ES-I3 (cell line): ENCODE results near the gene TCEAL4.
A peak's percentile ranks its signal among the peaks of the same experiment; 100 is the strongest.

Experiments
- H3K36me3 ChIP-seq: 2 replicates; pipeline ENCODE4 v1.6.1; 2013; ENCODE audit warnings: mild to moderate bottlenecking, low read length, control low read depth, moderate library complexity; ENCODE audit not compliant: insufficient read depth
- H3K4me1 ChIP-seq: 2 replicates; pipeline ENCODE4 v1.6.1; 2013; ENCODE audit warnings: mild to moderate bottlenecking, control low read depth, low read length; ENCODE audit not compliant: insufficient read depth
- H3K9ac ChIP-seq: 2 replicates; pipeline ENCODE4 v1.6.1; 2013; ENCODE audit warnings: low read depth, mild to moderate bottlenecking, low read length, moderate library complexity
- H3K9me3 ChIP-seq: 2 replicates; pipeline ENCODE4 v1.6.1; 2013; ENCODE audit warnings: mild to moderate bottlenecking, low read length, moderate library complexity; ENCODE audit not compliant: control insufficient read depth, insufficient read depth

Gene TCEAL4

DNA sequence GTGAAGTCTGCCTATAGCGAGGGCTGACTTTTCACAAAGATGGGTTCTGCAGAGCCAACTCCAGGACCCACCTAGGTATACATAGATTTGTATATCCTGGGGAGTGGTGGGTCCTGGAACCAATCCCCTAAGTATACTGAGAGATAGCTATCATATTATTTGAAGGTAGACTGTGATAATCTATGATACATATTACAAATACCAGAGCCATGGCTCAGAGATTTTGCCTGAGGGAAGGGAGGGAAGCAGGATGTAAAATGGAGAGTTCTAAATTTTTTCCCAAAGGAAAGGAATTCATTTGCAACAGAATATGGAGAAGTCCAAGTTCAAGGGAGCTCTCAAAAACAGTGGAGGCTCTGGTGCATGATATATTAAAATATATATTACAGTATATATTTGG is 29.7 kb downstream of the TCEAL4 start:
- H3K9me3 ChIP-seq, result no peaks in the 10 kb centered on the region
- peaks cover 24% of the 10 kb centered on the region for H3K4me1 ChIP-seq
- H3K9ac ChIP-seq, result no peak overlapping the region
- peaks cover 5% of the 10 kb centered on the region; the same call in 1 of the 2 replicates for H3K36me3 ChIP-seq

DNA sequence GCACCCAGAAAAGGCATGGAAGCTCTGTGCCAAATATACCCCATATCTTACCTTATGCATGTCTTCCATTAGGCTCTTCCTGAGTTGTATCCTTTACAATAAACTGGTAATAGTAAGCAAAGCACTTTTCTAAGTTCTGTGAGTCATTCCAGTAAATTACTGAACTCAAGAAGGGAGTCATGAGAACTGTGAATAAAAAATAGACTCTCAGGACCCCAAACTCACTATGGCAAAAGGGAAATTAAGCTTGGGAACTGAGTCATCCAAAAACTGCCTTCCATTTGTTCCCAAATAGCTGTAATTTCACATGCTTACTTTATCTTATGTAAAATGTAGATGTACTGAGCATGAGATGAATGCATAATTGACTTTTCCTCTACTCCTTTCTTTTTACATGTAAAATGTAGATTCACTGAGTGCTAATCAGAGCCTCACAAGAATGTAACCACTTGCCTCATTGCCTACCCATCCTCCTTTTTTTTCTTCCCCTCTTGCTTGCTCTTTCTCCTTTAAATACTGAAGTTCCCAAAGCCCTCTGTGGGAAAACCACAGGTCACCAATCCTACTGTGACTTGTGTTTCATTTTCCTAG is 30.6 kb downstream of the TCEAL4 start:
- peaks cover 24% of the 10 kb centered on the region for H3K4me1 ChIP-seq
- H3K36me3 ChIP-seq, result no peaks in the 10 kb centered on the region
- no peak overlapping the region for H3K9ac ChIP-seq
- no peaks in the 10 kb centered on the region for H3K9me3 ChIP-seq

DNA sequence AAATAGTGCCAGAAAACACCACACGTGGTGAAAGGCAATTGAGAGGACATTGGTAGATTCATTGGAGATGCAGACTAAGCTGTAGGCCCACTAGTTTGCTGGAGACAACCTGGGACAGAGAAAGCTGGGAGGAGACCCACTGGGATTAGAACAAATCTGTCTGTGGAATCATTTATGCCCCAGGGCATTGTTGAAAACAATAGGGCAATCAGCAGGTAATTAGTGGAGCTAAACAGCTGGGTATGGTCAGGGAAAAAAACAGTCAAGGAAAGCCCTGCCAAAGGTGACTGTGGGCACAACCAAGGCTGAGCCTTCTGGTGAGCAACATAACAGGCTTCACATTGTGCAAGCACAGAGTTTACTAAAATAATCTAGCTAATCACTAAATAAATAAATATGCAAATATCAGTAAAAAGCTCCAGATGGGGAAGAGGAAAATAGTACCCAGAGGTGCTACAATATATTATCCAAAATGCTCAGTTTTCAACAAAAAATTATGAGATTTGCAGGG is 31.4 kb downstream of the TCEAL4 start:
- Histone ChIP-seq H3K4me1 (peaks cover 24% of the 10 kb centered on the region), H3K9me3 (no peaks in the 10 kb centered on the region), H3K9ac (no peak overlapping the region), H3K36me3 (no peaks in the 10 kb centered on the region)

DNA sequence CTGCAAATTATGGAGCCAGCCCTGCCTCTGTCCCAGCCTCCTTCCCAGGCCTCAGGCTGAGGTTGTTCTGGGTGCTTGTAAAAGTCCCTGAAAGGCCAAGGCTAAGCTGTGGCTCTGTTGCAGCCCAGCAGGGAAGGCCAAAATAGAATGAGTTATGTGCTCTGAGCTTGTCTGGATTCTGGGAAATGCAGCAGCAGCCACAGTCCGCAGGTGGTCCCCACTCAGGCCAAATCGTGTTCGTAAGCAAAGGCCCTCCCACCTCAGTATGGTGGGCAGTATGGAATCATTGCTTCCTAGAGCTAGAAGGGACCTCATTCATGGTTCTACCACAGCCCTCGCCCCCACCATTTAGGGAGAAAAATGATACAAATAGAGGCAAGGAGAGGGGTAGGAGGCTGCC is 38.8 kb downstream of the TCEAL4 start:
- Histone ChIP-seq H3K9ac (no peak overlapping the region), H3K36me3 (no peaks in the 10 kb centered on the region), H3K4me1 (peaks cover 18% of the 10 kb centered on the region), H3K9me3 (no peaks in the 10 kb centered on the region)

DNA sequence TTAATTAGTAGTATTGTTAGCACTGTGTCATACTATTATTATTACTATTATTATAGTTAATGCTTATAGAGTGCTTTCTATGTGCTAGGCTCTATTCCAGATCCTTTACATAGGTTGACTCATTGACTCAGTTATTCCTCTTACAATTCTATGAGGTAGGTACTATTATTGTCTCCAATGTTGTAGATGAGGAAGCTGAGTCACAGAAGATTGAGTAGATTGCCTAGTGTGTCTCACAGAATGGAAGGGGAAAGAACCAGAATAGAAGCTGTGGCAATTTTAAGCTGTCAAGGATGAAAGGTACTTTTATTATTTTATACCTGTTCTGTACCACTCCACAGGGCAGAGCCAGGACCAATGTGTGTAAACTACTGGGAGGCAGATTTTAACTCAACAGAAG is 41.5 kb downstream of the TCEAL4 start:
- Histone ChIP-seq H3K36me3 (no peaks in the 10 kb centered on the region), H3K9me3 (no peaks in the 10 kb centered on the region), H3K9ac (no peak overlapping the region), H3K4me1 (peaks cover 18% of the 10 kb centered on the region)

DNA sequence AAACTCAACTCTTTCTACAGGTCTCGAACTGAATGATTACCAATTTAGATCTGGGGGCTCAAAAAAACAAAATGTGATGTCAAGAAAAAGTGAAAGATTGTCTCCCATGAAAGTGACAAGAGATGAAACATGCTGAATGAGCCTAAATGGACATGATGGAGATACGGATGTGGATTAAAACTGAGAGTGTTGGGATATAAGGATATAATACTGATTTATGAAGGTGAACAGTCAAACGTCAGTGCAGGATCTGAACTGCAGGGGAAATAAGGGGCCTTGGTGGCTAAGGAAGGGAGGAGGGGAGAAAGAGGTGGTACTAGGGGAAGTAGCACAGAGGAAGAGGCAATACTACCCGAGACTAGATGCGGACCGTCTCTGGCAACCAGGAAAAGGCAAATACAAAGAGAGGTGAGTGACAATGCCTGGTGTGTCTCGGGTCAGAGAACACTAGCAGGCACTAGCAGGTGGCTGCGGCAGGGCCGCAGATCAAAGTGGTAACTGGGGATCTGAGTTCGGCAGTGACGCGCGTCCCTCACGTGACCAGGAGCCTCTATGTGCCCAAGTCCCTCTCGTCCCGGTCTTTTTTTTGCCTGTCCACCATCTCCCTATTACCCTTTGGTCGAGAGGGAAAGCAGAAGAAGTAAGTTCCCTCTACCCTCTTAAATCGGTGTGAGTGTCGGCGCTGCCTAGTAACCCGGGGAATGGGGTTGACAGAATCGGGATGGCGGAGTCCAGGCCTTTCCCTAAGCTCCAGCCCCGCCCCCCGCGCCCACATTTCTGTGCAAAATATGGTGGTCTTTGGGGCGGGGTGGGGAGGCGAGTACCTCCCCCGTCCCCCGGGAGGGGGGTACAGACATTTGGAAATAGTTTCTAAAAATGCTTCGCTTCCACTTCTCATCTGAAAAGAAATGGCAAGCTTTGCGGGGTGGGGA is 43.3 kb downstream of the TCEAL4 start, which contains the start of gene TCEAL1:
Gene TCEAL1 (plus strand): TSS at position 590 of the 932 bp plus-strand sequence. CDS start 942 bp downstream, outside the sequence.
- Histone ChIP-seq H3K4me1 (peaks cover 18% of the 10 kb centered on the region), H3K9ac (peak within 1 kb of the TSS; percentile 95), H3K36me3 (no peaks in the 10 kb centered on the region), H3K9me3 (no peaks in the 10 kb centered on the region)

DNA sequence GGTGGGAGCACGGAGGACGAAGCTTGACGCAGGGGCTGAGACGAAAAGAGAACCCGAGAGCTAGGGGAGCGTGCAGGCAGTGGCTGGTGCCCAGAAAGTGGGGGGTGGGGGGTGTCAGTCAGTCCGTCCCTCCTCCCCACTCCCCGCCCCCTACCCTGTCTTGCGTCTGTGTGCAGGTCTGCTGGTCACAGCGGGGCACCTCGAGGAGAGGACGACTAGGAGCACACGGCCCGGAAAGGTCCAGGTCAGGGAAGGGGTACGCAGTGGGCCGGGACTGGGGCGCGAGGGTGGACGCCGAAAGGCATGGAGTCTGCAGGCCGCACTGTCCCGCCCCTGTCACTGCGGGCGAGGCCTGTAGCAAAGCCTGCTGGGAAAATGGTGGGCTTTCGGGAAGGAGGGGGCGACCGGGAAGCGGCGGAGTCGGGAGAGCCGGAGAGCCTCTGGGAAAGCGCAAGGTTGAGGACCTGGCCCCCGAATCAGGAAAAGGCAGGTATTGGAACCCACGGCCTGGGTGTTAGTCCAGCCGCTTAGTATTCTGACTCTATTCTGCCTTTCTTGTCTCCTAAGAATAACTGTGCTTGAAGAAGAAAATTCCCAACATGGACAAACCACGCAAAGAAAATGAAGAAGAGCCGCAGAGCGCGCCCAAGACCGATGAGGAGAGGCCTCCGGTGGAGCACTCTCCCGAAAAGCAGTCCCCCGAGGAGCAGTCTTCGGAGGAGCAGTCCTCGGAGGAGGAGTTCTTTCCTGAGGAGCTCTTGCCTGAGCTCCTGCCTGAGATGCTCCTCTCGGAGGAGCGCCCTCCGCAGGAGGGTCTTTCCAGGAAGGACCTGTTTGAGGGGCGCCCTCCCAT is 44.2 kb downstream of the TCEAL4 start:
- peak overlapping the region; percentile 95 for H3K9ac ChIP-seq
- H3K9me3 ChIP-seq, result no peaks in the 10 kb centered on the region

DNA sequence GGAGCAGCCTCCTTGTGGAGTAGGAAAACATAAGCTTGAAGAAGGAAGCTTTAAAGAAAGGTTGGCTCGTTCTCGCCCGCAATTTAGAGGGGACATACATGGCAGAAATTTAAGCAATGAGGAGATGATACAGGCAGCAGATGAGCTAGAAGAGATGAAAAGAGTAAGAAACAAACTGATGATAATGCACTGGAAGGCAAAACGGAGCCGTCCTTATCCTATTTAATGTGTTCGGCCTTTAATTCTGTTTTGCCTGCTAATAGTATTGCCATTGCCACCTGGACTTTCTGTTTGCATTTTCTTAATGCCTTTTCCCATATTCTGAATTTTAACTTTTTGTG is 44.8 kb downstream of the TCEAL4 start:
- Histone ChIP-seq H3K9me3 (no peaks in the 10 kb centered on the region), H3K36me3 (no peaks in the 10 kb centered on the region), H3K9ac (peak overlapping the region; percentile 95), H3K4me1 (peaks cover 7% of the 10 kb centered on the region)

More for the DNA sequence above, 44.2 kb downstream of the TCEAL4 start:
- peaks cover 10% of the 10 kb centered on the region for H3K4me1 ChIP-seq
- no peaks in the 10 kb centered on the region for H3K36me3 ChIP-seq

DNA sequence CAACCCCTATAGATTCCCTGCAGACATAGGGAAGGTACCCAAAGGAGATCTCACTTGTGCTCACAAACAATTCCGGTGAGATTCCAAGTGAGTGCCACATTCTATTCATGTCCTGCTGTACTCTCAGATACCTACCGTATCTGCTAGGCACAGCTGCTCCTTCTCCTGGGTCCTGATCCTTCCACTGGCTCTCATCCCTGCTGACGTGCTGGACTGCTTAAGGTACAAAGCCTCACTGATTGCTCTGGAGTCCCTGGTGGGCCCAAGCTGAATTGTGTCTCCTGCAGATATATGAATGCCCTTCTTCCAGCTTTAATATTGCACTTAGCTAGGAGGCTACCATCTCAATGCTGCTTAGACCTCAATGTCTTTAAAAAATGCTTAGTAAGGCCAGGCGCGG is 45.8 kb downstream of the TCEAL4 start:
- no peaks in the 10 kb centered on the region for H3K36me3 ChIP-seq
- no peak overlapping the region for H3K9ac ChIP-seq
- H3K4me1 ChIP-seq, result peaks cover 5% of the 10 kb centered on the region; the same call in 1 of the 2 replicates
- H3K9me3 ChIP-seq, result no peaks in the 10 kb centered on the region

DNA sequence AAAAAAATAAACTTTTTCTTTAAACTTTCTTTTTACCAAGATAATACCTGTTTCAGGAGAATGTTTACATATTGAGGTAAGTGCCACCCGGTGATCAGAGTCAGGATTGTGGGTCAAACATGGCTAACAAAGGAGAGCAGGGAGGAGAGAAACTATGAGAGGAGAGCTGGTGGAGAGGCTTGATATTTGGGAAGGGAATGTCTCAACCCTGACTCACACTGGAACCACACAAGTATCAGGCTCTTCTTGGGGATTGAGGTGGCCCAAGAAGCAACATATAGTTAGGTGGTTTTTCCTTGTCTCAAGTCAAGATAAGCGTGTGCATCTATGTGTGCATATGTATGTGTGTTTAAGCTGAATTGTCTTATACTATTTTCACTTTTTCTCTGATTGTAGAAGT is 50.1 kb downstream of the TCEAL4 start:
- H3K9ac ChIP-seq, result no peak overlapping the region
- H3K4me1 ChIP-seq, result peaks cover 14% of the 10 kb centered on the region
- H3K36me3 ChIP-seq, result no peaks in the 10 kb centered on the region
- H3K9me3 ChIP-seq, result no peaks in the 10 kb centered on the region
